Cardiac fibroblast (primary cell): ENCODE data around the gene DDX6.
"Not testable (repeated sequence)": the region's sequence is repeated elsewhere in the genome, so short reads cannot be mapped to it uniquely, and the experiment has no call there.

Experiments used
- DNase-seq, 2 donors: peaks; one replicate each; pipeline versions ENCODE4 v3.0.0 to v3.0.0-alpha.2; 2010; ENCODE audit warnings: low read depth in 2 of 2
- H3K4me3 ChIP-seq, 2 donors: replicated peaks in 1 of 2; 1 replicate in 1 of 2; 2 replicates in 1 of 2; pipeline ENCODE4 v1.5.1; 2011; ENCODE audit warnings: low read depth in 2 of 2, low read length in 2 of 2, mild to moderate bottlenecking in 2 of 2, moderate library complexity in 1 of 2
- CTCF ChIP-seq: IDR thresholded peaks from one replicate; pipeline ENCODE4 v1.5.1; 2011; ENCODE audit warnings: low read depth, mild to moderate bottlenecking, low read length, inconsistent platforms

DDX6 gene

GRCh38 chr11:118740892-118741291 is 50.1 kb downstream of the DDX6 start:
- no peak for TF ChIP-seq CTCF
- no peak overlapping the region for H3K4me3 ChIP-seq
- no peak for DNase-seq

- DNase-seq: no peak
- TF ChIP-seq CTCF: no peak
- H3K4me3 ChIP-seq: no peak overlapping the region
Measured at GRCh38 chr11:118735203-118735602, 55.8 kb downstream of the DDX6 start.

GRCh38 chr11:118734031-118734430 is 56.9 kb downstream of the DDX6 start:
- no peak for DNase-seq
- no peak overlapping the region for H3K4me3 ChIP-seq
- TF ChIP-seq CTCF: no peak

GRCh38 chr11:118729753-118730152 is 61.2 kb downstream of the DDX6 start:
- H3K4me3 ChIP-seq, DNase-seq: not testable (repeated sequence)

GRCh38 chr11:118728112-118728511 is 62.9 kb downstream of the DDX6 start:
- H3K4me3 ChIP-seq, DNase-seq: not testable (repeated sequence)

GRCh38 chr11:118727721-118728066 is 63.3 kb downstream of the DDX6 start:
- not testable (repeated sequence) for DNase-seq, H3K4me3 ChIP-seq

- H3K4me3 ChIP-seq, DNase-seq: not testable (repeated sequence)
Measured at GRCh38 chr11:118727001-118727720, 63.8 kb downstream of the DDX6 start.

GRCh38 chr11:118721478-118722015 is 69.4 kb downstream of the DDX6 start:
- not testable (repeated sequence) for H3K4me3 ChIP-seq, DNase-seq

GRCh38 chr11:118720740-118721139 is 70.2 kb downstream of the DDX6 start:
- H3K4me3 ChIP-seq, DNase-seq: not testable (repeated sequence)

GRCh38 chr11:118720078-118720477 is 70.9 kb downstream of the DDX6 start:
- not testable (repeated sequence) for DNase-seq, H3K4me3 ChIP-seq

GRCh38 chr11:118718562-118718961 is 72.4 kb downstream of the DDX6 start:
- DNase-seq, H3K4me3 ChIP-seq: not testable (repeated sequence)

GRCh38 chr11:118717733-118718132 is 73.2 kb downstream of the DDX6 start:
- not testable (repeated sequence) for DNase-seq

GRCh38 chr11:118717221-118717620 is 73.7 kb downstream of the DDX6 start:
- DNase-seq, H3K4me3 ChIP-seq: not testable (repeated sequence)

More at GRCh38 chr11:118717733-118718132, 73.2 kb downstream of the DDX6 start:
- H3K4me3 ChIP-seq: not testable (repeated sequence)
